VCaP (cell line): Measurements from ENCODE around the gene TSKU.
A peak's percentile ranks its signal among the peaks of the same experiment; 100 is the strongest.

Source experiments
- H3K27ac ChIP-seq: fragments of 450-650 bp; 2 replicates; pipeline ENCODE4 v1.5.1; 2017
- TF ChIP-seq, protein P1 (sequence below): fragments of 450-650 bp; conservative IDR thresholded peaks from 2 replicates; pipeline ENCODE4 v1.5.1; 2017; ENCODE audit warnings: mild to moderate bottlenecking, moderate library complexity

The TSKU gene

DNA sequence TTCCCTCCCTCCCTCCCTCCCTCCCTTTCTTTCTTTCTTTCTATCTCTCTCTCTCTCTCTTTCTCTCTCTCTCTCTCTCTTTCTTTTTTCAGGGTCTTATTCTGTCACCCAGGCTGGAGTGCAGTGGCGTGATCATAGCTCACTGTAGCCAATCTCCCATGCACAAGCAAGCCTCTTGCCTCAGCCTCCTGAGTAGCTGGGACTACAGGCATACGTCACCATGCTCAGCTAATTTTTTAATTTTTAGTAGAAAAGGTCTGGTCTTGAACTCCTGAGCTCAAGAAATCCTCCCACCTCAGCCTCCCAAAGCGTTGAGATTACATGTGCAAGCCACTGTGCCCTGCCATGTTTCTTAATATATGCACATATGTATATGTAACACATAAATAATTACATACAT lies 19.0 kb downstream of the TSKU start:
- TF ChIP-seq, protein P1, sequence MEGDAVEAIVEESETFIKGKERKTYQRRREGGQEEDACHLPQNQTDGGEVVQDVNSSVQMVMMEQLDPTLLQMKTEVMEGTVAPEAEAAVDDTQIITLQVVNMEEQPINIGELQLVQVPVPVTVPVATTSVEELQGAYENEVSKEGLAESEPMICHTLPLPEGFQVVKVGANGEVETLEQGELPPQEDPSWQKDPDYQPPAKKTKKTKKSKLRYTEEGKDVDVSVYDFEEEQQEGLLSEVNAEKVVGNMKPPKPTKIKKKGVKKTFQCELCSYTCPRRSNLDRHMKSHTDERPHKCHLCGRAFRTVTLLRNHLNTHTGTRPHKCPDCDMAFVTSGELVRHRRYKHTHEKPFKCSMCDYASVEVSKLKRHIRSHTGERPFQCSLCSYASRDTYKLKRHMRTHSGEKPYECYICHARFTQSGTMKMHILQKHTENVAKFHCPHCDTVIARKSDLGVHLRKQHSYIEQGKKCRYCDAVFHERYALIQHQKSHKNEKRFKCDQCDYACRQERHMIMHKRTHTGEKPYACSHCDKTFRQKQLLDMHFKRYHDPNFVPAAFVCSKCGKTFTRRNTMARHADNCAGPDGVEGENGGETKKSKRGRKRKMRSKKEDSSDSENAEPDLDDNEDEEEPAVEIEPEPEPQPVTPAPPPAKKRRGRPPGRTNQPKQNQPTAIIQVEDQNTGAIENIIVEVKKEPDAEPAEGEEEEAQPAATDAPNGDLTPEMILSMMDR = no peak
- peak overlapping the region; percentile 84 for H3K27ac ChIP-seq

DNA sequence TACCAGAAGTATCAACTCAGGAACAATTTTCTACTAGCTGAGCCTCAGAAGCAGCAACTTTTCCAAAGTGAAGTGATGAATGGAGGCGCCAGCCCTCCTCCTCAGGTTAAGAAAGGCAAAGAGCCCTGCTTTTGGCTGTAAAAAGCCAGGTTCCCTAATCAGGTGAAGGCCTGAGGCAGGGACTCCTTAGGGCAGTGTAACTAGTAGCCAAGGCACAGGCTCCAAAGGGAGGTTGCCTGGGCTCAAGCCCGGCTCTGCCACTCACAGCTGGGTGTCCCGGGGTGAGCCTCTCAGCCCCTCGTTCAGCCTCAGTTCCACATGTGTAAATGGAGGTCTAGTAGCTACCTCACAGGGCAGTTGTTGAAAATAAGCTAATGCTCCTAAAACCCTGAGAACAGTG lies 19.5 kb downstream of the TSKU start:
- TF ChIP-seq, protein P1 = no peak
- H3K27ac ChIP-seq = peak overlapping the region; percentile 84

DNA sequence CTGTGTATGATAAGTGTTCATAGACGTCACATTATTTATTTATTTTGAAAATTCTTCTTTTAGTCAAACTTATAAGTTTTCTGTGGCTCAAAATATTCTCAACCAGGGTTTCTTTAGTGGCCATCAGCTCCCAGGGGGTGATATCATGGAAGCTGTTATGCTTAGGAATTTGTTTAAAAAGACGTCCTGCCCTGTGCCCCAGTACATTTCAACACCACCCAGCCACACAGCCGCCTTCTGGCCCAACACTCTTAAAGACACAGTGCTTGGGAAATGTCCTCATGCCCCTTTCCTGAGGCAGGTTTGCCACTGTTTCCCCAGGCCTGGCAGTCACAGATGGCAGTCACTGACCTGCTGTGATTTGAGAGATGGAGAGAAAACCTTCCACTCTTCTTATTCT lies 19.9 kb downstream of the TSKU start:
- peak overlapping the region; percentile 84 for H3K27ac ChIP-seq
- TF ChIP-seq, protein P1 = no peak

DNA sequence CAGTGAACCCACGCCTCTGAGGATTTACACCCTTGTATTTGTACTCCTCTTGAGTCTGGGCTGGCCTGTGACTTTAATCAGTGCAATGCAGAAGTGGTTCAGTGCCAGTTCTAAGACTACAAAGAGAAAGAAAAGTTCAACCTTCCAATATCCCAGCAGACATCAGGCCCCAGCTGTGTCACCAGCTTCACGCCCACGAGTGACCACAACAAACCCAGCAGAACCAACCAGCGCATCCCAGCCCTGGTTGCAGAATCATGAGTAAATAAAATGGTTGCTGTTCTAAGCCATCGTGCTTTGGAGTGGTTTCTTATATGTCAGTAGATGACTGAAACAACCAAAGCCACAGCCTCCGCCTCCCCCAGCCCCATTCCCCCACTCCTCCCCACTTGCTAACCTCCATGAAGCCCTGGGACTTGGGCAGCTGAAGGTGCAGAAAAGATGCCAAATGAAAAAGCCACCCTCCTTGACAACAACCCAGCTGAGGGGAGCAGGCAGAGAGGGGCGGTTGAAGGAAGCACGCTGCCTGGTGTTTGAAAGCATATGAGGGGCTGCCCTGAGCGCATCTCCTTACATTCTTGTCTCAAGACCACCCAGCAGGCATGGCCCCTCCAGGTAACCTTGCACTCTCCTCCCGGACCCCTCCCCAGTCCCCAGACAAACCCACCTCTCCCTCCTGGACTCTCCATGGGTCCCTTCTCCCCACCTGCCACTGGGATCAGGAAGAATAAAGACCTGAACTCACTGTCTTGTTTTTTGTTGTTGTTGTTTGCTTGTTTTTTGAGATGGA lies 20.9 kb downstream of the TSKU start:
- H3K27ac ChIP-seq = no peak overlapping the region
- TF ChIP-seq, protein P1 = no peak

DNA sequence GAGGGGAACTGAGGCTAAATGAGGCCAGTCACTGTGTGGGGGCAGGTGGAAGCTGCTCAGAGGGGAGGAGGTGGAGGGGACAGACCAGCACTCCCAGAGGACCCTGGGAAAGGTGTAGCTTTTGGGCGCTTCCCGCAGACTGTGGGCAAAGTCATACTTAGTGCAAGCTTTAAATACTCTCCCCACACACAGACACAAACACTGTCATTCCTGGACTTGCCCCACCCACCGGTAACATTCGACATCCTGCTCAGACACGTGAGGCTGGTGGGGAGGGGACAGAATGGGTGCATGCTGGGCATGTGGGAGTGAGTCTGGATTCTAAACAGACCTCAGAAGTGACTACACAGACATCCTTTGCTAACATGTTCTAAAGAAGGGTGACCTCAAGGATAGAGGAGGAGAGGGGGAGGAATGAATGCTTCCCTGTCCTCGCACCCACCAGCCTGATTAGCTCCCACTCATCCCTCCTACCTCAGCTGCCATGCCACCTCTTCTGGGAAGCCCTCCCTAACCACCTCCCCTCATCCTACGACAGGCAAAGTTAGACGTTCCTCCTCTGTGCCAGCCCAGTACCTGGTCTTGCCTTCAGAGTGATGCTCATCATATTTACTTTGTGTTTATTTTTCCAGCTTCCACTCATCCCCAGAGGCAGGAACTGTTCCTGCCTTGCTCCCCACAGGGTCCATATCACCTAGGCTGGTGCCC lies 22.2 kb downstream of the TSKU start:
- no peak overlapping the region for H3K27ac ChIP-seq
- TF ChIP-seq, protein P1 = no peak

DNA sequence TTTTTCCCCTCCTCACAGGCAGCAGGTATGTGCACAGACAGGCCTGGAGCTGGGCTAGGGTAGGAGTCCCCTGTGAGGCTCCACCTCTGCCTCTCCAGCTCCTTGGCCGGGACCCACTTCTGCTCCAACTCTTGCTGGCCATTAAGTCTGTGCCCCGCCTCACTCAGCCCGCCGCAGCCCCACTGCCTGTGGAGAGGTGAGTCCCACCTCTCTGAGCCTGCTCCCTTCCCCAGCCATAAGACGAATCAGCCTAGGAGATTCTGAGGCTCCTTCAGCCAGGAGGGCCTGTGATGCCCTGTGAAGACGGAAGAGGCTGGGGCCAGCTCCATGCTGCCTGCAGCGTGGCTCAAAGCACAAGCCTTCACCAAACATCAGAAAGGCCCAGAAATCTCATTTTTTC lies 23.0 kb downstream of the TSKU start:
- TF ChIP-seq, protein P1 = no peak

DNA sequence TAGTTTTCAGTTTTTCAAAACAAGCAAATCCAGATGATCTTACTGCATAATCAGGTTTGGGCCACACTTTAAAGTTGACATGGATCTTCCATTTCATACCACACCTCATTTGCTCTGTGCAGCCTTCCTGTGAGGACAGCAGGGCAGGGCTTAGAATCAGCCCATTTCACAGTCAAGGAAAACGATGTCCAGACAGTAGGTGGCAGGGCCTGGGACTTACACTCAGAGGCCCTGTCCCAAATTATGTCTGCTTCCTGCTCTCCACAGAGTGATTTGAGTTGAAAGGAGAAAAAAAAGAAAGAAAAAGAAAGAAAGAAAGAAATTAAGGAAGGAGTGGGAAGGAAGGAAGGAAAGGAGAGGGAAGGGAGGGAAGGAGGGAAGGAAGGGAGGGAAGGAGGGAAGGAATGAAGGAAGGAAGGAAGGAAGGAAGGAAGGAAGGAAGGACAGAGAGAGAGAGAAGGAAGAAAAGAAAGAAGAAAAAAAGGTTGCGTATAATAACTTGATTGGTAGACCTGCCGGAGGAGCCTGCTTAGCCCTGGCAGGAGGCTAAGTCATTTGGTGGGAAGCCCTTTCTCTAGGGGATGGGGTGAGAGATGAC lies 23.6 kb downstream of the TSKU start:
- H3K27ac ChIP-seq = no peak overlapping the region
- TF ChIP-seq, protein P1 = no peak

More for the DNA sequence above, 23.0 kb downstream of the TSKU start:
- H3K27ac ChIP-seq = no peak overlapping the region
